ENCODE results near the gene VCAN. TPM values are rescaled to one million over a fixed set of nuclear protein-coding genes. Genes with fewer than 3 reads are reported as not detected.

Gene VCAN
- total and polyA plus RNA-seq, 10 donors = 1.8 to 442 (median 72.2) TPM

DNA sequence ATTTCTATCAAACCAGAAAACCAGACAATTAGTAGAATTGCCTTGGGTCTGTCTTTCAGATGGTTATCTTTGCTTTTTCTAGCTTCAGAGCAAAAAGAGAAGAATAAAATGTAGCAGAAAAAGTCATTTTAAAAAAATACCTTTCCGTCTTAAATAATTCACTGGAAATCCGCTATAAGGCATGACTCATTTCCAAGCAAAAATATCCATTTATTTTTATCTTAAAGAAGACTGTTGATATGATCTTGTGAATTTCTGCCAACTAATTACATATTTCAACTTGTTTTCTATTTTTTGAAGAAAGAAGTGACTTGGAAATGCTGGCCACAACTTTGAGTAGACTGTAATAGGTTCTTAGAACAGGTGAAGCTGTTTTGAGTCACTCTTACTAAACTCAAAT is 83.7 kb downstream of the VCAN start:
- H3K4me3 ChIP-seq = no peak overlapping the region
- H3K4me1 ChIP-seq = no peaks in the 10 kb centered on the region
- TF ChIP-seq POLR2AphosphoS5 (IDR thresholded peaks at IDR 0.05) (no peak), POLR2A (IDR thresholded peaks at IDR 0.05) (no peak)
- TF ChIP-seq, protein P1, sequence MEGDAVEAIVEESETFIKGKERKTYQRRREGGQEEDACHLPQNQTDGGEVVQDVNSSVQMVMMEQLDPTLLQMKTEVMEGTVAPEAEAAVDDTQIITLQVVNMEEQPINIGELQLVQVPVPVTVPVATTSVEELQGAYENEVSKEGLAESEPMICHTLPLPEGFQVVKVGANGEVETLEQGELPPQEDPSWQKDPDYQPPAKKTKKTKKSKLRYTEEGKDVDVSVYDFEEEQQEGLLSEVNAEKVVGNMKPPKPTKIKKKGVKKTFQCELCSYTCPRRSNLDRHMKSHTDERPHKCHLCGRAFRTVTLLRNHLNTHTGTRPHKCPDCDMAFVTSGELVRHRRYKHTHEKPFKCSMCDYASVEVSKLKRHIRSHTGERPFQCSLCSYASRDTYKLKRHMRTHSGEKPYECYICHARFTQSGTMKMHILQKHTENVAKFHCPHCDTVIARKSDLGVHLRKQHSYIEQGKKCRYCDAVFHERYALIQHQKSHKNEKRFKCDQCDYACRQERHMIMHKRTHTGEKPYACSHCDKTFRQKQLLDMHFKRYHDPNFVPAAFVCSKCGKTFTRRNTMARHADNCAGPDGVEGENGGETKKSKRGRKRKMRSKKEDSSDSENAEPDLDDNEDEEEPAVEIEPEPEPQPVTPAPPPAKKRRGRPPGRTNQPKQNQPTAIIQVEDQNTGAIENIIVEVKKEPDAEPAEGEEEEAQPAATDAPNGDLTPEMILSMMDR (IDR thresholded peaks at IDR 0.05 in 8 of 11, conservative IDR thresholded peaks at IDR 0.05 in 3 of 11) = no peak
- H3K36me3 ChIP-seq = no peaks in the 10 kb centered on the region
- no peak overlapping the region for H3K27ac ChIP-seq
- H3K9me3 ChIP-seq = no peaks in the 10 kb centered on the region
- DNase-seq = no peak
- intact Hi-C loops (cut with DNase I; ENCODE audit: low total_unique reads) = no loop called here
- no peaks in the 10 kb centered on the region for H3K27me3 ChIP-seq (replicated peaks in 1 of 7)
- 88 to 97% (median 95%) methylated on average over 2 of the region's 2 CpGs for WGBS, 5 donors

DNA sequence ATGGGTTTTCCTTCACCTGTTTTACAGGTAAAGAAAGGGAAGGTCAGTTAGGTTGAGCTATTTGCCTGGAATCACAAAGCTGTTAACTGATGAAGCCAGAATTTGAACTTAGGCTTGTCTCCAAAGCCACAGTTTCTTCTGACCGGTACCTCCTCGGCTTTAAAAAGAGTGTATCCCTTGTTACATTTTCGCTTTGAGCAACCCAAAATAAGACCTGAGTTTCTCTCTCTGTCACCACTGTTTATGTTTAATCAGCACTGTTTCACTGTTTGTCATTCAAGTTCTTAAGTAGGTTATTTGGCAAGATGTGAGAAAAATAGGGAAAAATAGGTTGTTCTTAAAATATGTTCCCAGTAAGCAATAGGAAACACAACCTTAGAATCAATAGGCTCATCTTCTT is 84.6 kb downstream of the VCAN start:
- Histone ChIP-seq H3K4me1 (no peaks in the 10 kb centered on the region), H3K4me3 (no peak overlapping the region), H3K27ac (no peak overlapping the region), H3K27me3 (replicated peaks in 1 of 7) (no peaks in the 10 kb centered on the region), H3K9me3 (no peaks in the 10 kb centered on the region), H3K36me3 (no peaks in the 10 kb centered on the region)
- intact Hi-C loops (cut with DNase I; ENCODE audit: low total_unique reads) = no loop called here
- WGBS, 5 donors = 54 to 77% (median 64%) methylated on average over 3 of the region's 3 CpGs
- no peak for DNase-seq
- TF ChIP-seq, protein P1 (IDR thresholded peaks at IDR 0.05 in 8 of 11, conservative IDR thresholded peaks at IDR 0.05 in 3 of 11) = no peak
- TF ChIP-seq POLR2A (IDR thresholded peaks at IDR 0.05) = no peak
- TF ChIP-seq POLR2AphosphoS5 (IDR thresholded peaks at IDR 0.05) = no peak

DNA sequence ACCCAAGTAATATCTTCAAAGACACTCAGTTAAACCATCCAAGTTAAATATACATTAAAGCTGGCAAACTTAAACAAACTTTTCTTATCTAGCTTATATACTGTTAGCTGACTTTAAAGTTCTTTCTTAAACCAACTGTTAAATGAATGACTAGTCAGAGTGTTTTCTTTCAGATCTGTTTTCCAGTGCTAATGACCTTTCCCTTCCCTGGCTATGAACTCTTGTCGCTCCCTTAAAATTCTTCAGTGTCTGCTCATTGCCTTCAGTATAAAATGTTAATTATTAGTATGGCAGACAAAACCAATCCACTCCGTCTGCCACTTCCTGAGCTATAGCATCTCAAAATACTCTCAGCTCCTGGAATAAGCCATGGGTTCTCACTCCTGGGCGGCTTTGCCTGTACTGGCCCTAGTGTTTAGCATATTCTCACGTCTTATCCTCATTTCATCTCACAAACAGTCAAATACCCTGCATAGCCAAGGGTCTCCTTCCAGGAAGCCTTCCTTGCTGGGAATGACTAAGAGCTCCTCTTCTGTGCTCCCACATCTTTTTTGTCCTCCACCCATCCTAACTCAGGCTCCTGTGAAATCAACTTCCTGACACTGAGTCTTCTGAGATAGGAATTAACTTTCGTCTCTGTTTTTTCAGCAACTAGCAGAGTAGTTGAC is 87.7 kb downstream of the VCAN start:
- no peaks in the 10 kb centered on the region for H3K36me3 ChIP-seq
- no peak for DNase-seq
- intact Hi-C loops (cut with DNase I; ENCODE audit: low total_unique reads) = no loop called here
- no peak overlapping the region for H3K27ac ChIP-seq
- H3K4me1 ChIP-seq = no peaks in the 10 kb centered on the region
- no peak overlapping the region for H3K4me3 ChIP-seq
- TF ChIP-seq, protein P1 (IDR thresholded peaks at IDR 0.05 in 8 of 11, conservative IDR thresholded peaks at IDR 0.05 in 3 of 11) = no peak
- no peak for TF ChIP-seq POLR2AphosphoS5 (IDR thresholded peaks at IDR 0.05)
- TF ChIP-seq POLR2A (IDR thresholded peaks at IDR 0.05) = no peak
- H3K9me3 ChIP-seq = no peaks in the 10 kb centered on the region
- peaks cover 0 to 6% (median 0%) of the 10 kb centered on the region in 7 donors for H3K27me3 ChIP-seq (replicated peaks in 1 of 7)
- WGBS, 5 donors = 76 to 89% (median 84%) methylated on average over 5 of the region's 5 CpGs

DNA sequence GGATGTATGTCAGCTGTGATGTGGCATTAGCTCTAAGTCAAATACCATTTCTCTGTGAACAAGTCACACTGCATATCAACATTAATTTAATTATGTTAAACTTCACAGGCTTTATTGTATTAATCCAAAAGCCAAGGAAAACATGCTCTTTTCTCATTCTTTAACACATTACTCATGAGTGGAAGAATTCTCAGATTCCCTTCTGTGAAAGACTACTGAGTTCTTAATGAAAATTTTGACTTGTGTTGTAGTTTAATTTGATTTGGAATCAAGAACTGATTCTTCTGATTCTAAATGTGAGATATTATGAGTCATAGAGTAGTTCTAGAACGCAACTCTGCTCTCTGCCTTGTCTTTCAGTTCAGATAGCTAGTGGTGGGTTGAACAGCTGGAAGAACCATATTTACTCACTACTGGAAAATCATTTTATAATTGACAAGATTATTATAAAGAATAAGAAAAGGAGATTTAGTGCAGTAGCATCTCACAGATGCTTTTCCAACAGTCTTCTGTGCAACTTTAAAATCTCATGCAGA is 90.6 kb downstream of the VCAN start:
- Histone ChIP-seq H3K4me3 (no peak overlapping the region), H3K4me1 (no peaks in the 10 kb centered on the region), H3K27ac (no peak overlapping the region), H3K27me3 (replicated peaks in 1 of 7) (peaks cover 0 to 6% (median 0%) of the 10 kb centered on the region in 7 donors), H3K9me3 (no peaks in the 10 kb centered on the region), H3K36me3 (no peaks in the 10 kb centered on the region)
- no peak for DNase-seq
- intact Hi-C loops (cut with DNase I; ENCODE audit: low total_unique reads) = loop anchor here (5.0 kb wide), 2 partner anchors 920 to 1205 kb away; no protein-coding TSS in a partner anchor
- 72 to 89% (median 77%) methylated on average over 1 of the region's 1 CpG for WGBS, 5 donors
- TF ChIP-seq POLR2AphosphoS5 (IDR thresholded peaks at IDR 0.05) = no peak
- TF ChIP-seq, protein P1 (IDR thresholded peaks at IDR 0.05 in 8 of 11, conservative IDR thresholded peaks at IDR 0.05 in 3 of 11) = no peak
- no peak for TF ChIP-seq POLR2A (IDR thresholded peaks at IDR 0.05)

Data from spleen (tissue), 11 donors.